MCF 10A (cell line): ENCODE measurements around the gene ELL3. TPM values are rescaled to one million over a fixed set of nuclear protein-coding genes. Genes with fewer than 3 reads are reported as not detected.
A peak's percentile ranks its signal among the peaks of the same experiment; 100 is the strongest.
"Not testable (repeated sequence)": the region's sequence is repeated elsewhere in the genome, so short reads cannot be mapped to it uniquely, and the experiment has no call there.

Source experiments
- BruUV-seq: library from RNA; stranded (reverse); fragments of 400-500 nt; replicated peaks from 2 replicates; lab custom pipeline; 2021; lab: Mats Ljungman, UMichigan
- CTCF ChIA-PET: fragments of 300-600 bp; sonication (Branson Sonifier 250); formaldehyde crosslinking; extraction: SDS; loops from one replicate; lab custom pipeline; 2021; ENCODE audit warnings: antibody characterized with exemption, inconsistent platforms; lab: Yijun Ruan, JAX
- POLR2A ChIA-PET: fragments of 300-600, 350-650 bp; sonication (Branson Sonifier 250); formaldehyde crosslinking; extraction: SDS; loops from one replicate; lab custom pipeline; 2020; ENCODE audit warnings: antibody characterized with exemption, inconsistent platforms; lab: Yijun Ruan, JAX
- DNase-seq: peaks from one replicate; pipeline ENCODE4 v3.0.0-alpha.2; 2018; ENCODE audit not compliant: unreplicated experiment
- H3K27ac Mint-ChIP-seq: one replicate; pipeline ENCODE4 v1.8.0; 2022; ENCODE audit warnings: mild to moderate bottlenecking, low read depth, mixed read lengths; ENCODE audit not compliant: unreplicated experiment
- H3K27me3 Mint-ChIP-seq: one replicate; pipeline ENCODE4 v1.8.0; 2022; ENCODE audit warnings: mixed read lengths; ENCODE audit not compliant: insufficient read depth, unreplicated experiment
- H3K36me3 Mint-ChIP-seq: one replicate; pipeline ENCODE4 v1.8.0; 2022; ENCODE audit warnings: mild to moderate bottlenecking, moderate library complexity, mixed read lengths; ENCODE audit not compliant: insufficient read depth, unreplicated experiment
- H3K4me1 Mint-ChIP-seq: one replicate; pipeline ENCODE4 v1.8.0; 2022; ENCODE audit warnings: mixed read lengths; ENCODE audit not compliant: insufficient read depth, unreplicated experiment
- H3K4me3 Mint-ChIP-seq: one replicate; pipeline ENCODE4 v1.8.0; 2022; ENCODE audit warnings: mild to moderate bottlenecking, moderate library complexity, mixed read lengths; ENCODE audit not compliant: unreplicated experiment
- H3K9me3 Mint-ChIP-seq: one replicate; pipeline ENCODE4 v1.8.0; 2022; ENCODE audit warnings: mixed read lengths; ENCODE audit not compliant: unreplicated experiment
- CTCF ChIP-seq: fragments of 200-600 bp; IDR thresholded peaks from one replicate; pipeline ENCODE4 v1.8.0; 2022; ENCODE audit warnings: antibody characterized with exemption, mild to moderate bottlenecking; ENCODE audit not compliant: unreplicated experiment
- intact Hi-C: fragments of 100-400 bp; cut with micrococcal nuclease; formaldehyde crosslinking; loops from 2 replicates; pipeline ENCODE4 v1.14.1; 2022
- total RNA-seq: library from RNA; stranded (reverse); gene quantifications from 2 replicates; pipeline ENCODE4 v1.2.3, GENCODE V29; 2022

The ELL3 gene
- total RNA-seq, 1 experiment from 2014 or later = 0.86 TPM

- H3K9me3 Mint-ChIP-seq = no peaks in the 10 kb centered on the region
- peaks cover 43% of the 10 kb centered on the region for H3K36me3 Mint-ChIP-seq
- no peak overlapping the region for H3K27ac Mint-ChIP-seq
- H3K4me1 Mint-ChIP-seq = peaks cover 20% of the 10 kb centered on the region
- no peak for DNase-seq
- ChIA-PET POLR2A (interaction anchor here (1.2 to 8.7 kb wide), 3 partner anchors 10 to 28 kb away, joined by 3 to 99 read pairs (median 4); partner anchors contain the start of genes HYPK and SERINC4), CTCF (interaction anchor here (1.0 to 2.1 kb wide), 2 partner anchors 24 to 51 kb away, joined by 4 read pairs; no protein-coding TSS in a partner anchor)
- TF ChIP-seq CTCF = no peak
- H3K4me3 Mint-ChIP-seq = peak overlapping the region; percentile 6
- BruUV-seq = no TSS peak
- H3K27me3 Mint-ChIP-seq = no peaks in the 10 kb centered on the region
- intact Hi-C loops = no loop called here
Observed at GRCh38 chr15:43821505-43821904, 44.7 kb upstream of the ELL3 start.

GRCh38 chr15:43815064-43815463 lies 38.3 kb upstream of the ELL3 start:
- POLR2A ChIA-PET, CTCF ChIA-PET, H3K4me1 Mint-ChIP-seq, BruUV-seq, H3K27ac Mint-ChIP-seq, H3K27me3 Mint-ChIP-seq, intact Hi-C loops, DNase-seq, H3K4me3 Mint-ChIP-seq, H3K9me3 Mint-ChIP-seq: not testable (repeated sequence)
- H3K36me3 Mint-ChIP-seq = peaks cover 83% of the 10 kb centered on the region

GRCh38 chr15:43808960-43809678 lies 32.4 kb upstream of the ELL3 start:
- Mint-ChIP-seq H3K4me1 (no peaks in the 10 kb centered on the region), H3K9me3 (no peaks in the 10 kb centered on the region), H3K27ac (no peak overlapping the region), H3K4me3 (no peak overlapping the region), H3K27me3 (no peaks in the 10 kb centered on the region), H3K36me3 (peaks cover 92% of the 10 kb centered on the region)
- ChIA-PET CTCF (interaction anchor here (0.6 to 1.4 kb wide), 3 partner anchors 32 to 64 kb away, joined by 3 to 4 read pairs (median 3); partner anchors contain the start of gene ELL3), POLR2A (interaction anchor here (0.6 to 2.6 kb wide), 6 partner anchors 8 to 107 kb away, joined by 3 to 14 read pairs (median 3); partner anchors contain the start of genes HYPK, MFAP1 and SERINC4)
- intact Hi-C loops = no loop called here
- BruUV-seq = no TSS peak
- DNase-seq = no peak
- no peak for TF ChIP-seq CTCF

- no peaks in the 10 kb centered on the region for H3K4me1 Mint-ChIP-seq
- DNase-seq = no peak
- no peaks in the 10 kb centered on the region for H3K27me3 Mint-ChIP-seq
- H3K27ac Mint-ChIP-seq = no peak overlapping the region
- intact Hi-C loops = no loop called here
- no peak overlapping the region for H3K4me3 Mint-ChIP-seq
- ChIA-PET CTCF (interaction anchor here (0.9 to 1.4 kb wide), 2 partner anchors 32 to 38 kb away, joined by 3 to 4 read pairs; partner anchors contain the start of gene ELL3), POLR2A (interaction anchor here (1.4 to 2.6 kb wide), 2 partner anchors 8 to 15 kb away, joined by 3 to 14 read pairs; partner anchors contain the start of genes HYPK and SERINC4)
- BruUV-seq = no TSS peak
- peaks cover 92% of the 10 kb centered on the region for H3K36me3 Mint-ChIP-seq
- H3K9me3 Mint-ChIP-seq = no peaks in the 10 kb centered on the region
- TF ChIP-seq CTCF = no peak
Observed at GRCh38 chr15:43808435-43808950, 31.7 kb upstream of the ELL3 start.

- intact Hi-C loops, H3K27me3 Mint-ChIP-seq, H3K27ac Mint-ChIP-seq, DNase-seq, BruUV-seq, H3K4me3 Mint-ChIP-seq, H3K9me3 Mint-ChIP-seq: not testable (repeated sequence)
- ChIA-PET CTCF (interaction anchor here (0.8 to 1.2 kb wide), 2 partner anchors 9 to 79 kb away, joined by 3 read pairs; no protein-coding TSS in a partner anchor), POLR2A (interaction anchor here (1.3 to 8.6 kb wide), 3 partner anchors 12 to 26 kb away, joined by 5 to 99 read pairs (median 42); partner anchors contain the start of genes ELL3, MFAP1, SERF2 and WDR76)
- Mint-ChIP-seq H3K4me1 (peaks cover 24% of the 10 kb centered on the region), H3K36me3 (peaks cover 76% of the 10 kb centered on the region)
Observed at GRCh38 chr15:43802676-43803075, 25.9 kb upstream of the ELL3 start.
